Spleen (tissue), 11 donors: ENCODE data around the gene CIDEA. TPM values are rescaled to one million over a fixed set of nuclear protein-coding genes. Genes with fewer than 3 reads are reported as not detected.

ENCODE experiments used
- DNase-seq: peaks from one replicate; pipeline ENCODE4 v3.0.0-alpha.2; 2020
- H3K27ac ChIP-seq, 8 donors: fragments of 200-600 bp; sonication (generic) in 7 of 8; 1 replicate in 4 of 8; 2 replicates in 4 of 8; pipeline versions ENCODE4 v1.5.0 to v1.8.0; 2016 to 2021; ENCODE audit warnings: inconsistent platforms in 4 of 8, mild to moderate bottlenecking in 4 of 8, moderate library complexity in 1 of 8
- H3K27me3 ChIP-seq, 7 donors: fragments of 200-600 bp; sonication (generic) in 6 of 7; replicated peaks in 1 of 7; 1 replicate in 4 of 7; 2 replicates in 3 of 7; pipeline versions ENCODE4 v1.5.0 to v1.8.0; 2016 to 2021; ENCODE audit warnings: inconsistent platforms in 3 of 7, mild to moderate bottlenecking in 1 of 7
- H3K36me3 ChIP-seq, 6 donors: fragments of 200-600 bp; sonication (generic) in 5 of 6; 1 replicate in 4 of 6; 2 replicates in 2 of 6; pipeline versions ENCODE4 v1.5.0 to v1.8.0; 2016 to 2021; ENCODE audit warnings: inconsistent platforms in 2 of 6
- H3K4me1 ChIP-seq, 6 donors: fragments of 200-600 bp; sonication (generic) in 5 of 6; 1 replicate in 3 of 6; 2 replicates in 3 of 6; pipeline versions ENCODE4 v1.5.0 to v1.8.0; 2016 to 2021; ENCODE audit warnings: inconsistent platforms in 3 of 6
- H3K4me3 ChIP-seq, 8 donors: fragments of 200-600 bp; sonication (generic) in 7 of 8; 1 replicate in 4 of 8; 2 replicates in 4 of 8; pipeline versions ENCODE4 v1.5.0 to v1.8.0; 2016 to 2021; ENCODE audit warnings: inconsistent platforms in 4 of 8, mild to moderate bottlenecking in 4 of 8, moderate library complexity in 2 of 8
- H3K9me3 ChIP-seq, 8 donors: fragments of 200-600 bp; sonication (generic) in 7 of 8; 1 replicate in 4 of 8; 2 replicates in 4 of 8; pipeline versions ENCODE4 v1.5.0 to v1.8.0; 2016 to 2021; ENCODE audit warnings: inconsistent platforms in 4 of 8
- CTCF ChIP-seq, 11 experiments: fragments of 200-600 bp in 7 of 11; fragments of 450-650 bp in 4 of 11; sonication (generic) in 4 of 11; IDR thresholded peaks in 8 of 11; conservative IDR thresholded peaks in 3 of 11; 1 replicate in 7 of 11; 2 replicates in 4 of 11; pipeline versions ENCODE4 v1.4.0 to v1.8.0; 2016 to 2021; ENCODE audit warnings: antibody characterized with exemption in 11 of 11, inconsistent platforms in 4 of 11, mild to moderate bottlenecking in 1 of 11
- POLR2A ChIP-seq, 3 donors: fragments of 450-650 bp; IDR thresholded peaks; one replicate each; pipeline ENCODE4 v1.5.1; 2017; ENCODE audit warnings: antibody characterized with exemption in 3 of 3, mild to moderate bottlenecking in 1 of 3
- POLR2AphosphoS5 ChIP-seq, 3 donors: sonication (generic); formaldehyde crosslinking; IDR thresholded peaks; one replicate each; pipeline ENCODE4 v1.5.1; 2017; ENCODE audit warnings: antibody characterized with exemption in 3 of 3
- WGBS, 5 donors: extraction: QIAGEN DNeasy Blood & Tissue Kit in 3 of 5; methylation state at CpG; one replicate each; pipeline versions ENCODE4 v1.1.5 to v1.1.7; 2013 to 2018; 5-methylcytosine and 5-hydroxymethylcytosine counted together
- intact Hi-C: fragments of 100-400 bp; cut with DNase I; formaldehyde crosslinking; loops from one replicate; pipeline ENCODE4 v1.15.0; 2023; ENCODE audit warnings: low total_unique reads
- polyA plus RNA-seq, 3 donors: library from polyadenylated mRNA; stranded (reverse); fragments of 200-250 nt; gene quantifications; one replicate each; pipeline ENCODE4 v1.2.1, GENCODE V29; 2013
- total RNA-seq, 7 donors: library from RNA; depleted of rRNA in 3 of 7; stranded (reverse); fragments of >200 nt in 3 of 7; fragmentation: NEBNext Ultra II Directional in 4 of 7; extraction: Animal tissue kit (Norgen Biotek cat#: 25700) in 4 of 7; gene quantifications; one replicate each; pipeline versions ENCODE4 v1.1.0 to v1.2.1, GENCODE V29; 2016 to 2021
- donor health status: healthy with polysubstance abuse.
- donor health status: DM: no; HTN: no; CAD: no; lungs with moderate emphysema.
- donor health status: DM: no; HTN: no; CAD: no.
- donor health status: Bipolar disorder and iron deficiency.
- donor health status: healthy.
- donor health status: DM: no; HTN: no; CAD: no.
- donor health status: DM: yes; HTN: yes; CAD: no.

Gene CIDEA
- total and polyA plus RNA-seq, 10 donors: not detected

GRCh38 chr18:12258719-12259705 is 4.9 kb downstream of the CIDEA start:
- peak; percentile 53 for DNase-seq
- Histone ChIP-seq H3K36me3 (no peaks in the 10 kb centered on the region), H3K27me3 (peaks cover 0 to 58% (median 11%) of the 10 kb centered on the region in 7 donors), H3K4me1 (peaks cover 2 to 23% (median 18%) of the 10 kb centered on the region in 6 donors), H3K9me3 (no peaks in the 10 kb centered on the region), H3K4me3 (no peak overlapping the region), H3K27ac (no peak overlapping the region)
- 84 to 94% (median 89%) methylated on average over 22 to 29 of the region's 29 CpGs for WGBS, 5 donors
- TF ChIP-seq POLR2A (IDR thresholded peaks at IDR 0.05) (no peak), CTCF (IDR thresholded peaks at IDR 0.05 in 8 of 11, conservative IDR thresholded peaks at IDR 0.05 in 3 of 11) (no peak), POLR2AphosphoS5 (IDR thresholded peaks at IDR 0.05) (no peak)
- intact Hi-C loops: no loop called here

GRCh38 chr18:12262748-12263147 is 8.6 kb downstream of the CIDEA start:
- TF ChIP-seq POLR2AphosphoS5 (IDR thresholded peaks at IDR 0.05): no peak
- no peak for TF ChIP-seq CTCF (IDR thresholded peaks at IDR 0.05 in 8 of 11, conservative IDR thresholded peaks at IDR 0.05 in 3 of 11)
- TF ChIP-seq POLR2A (IDR thresholded peaks at IDR 0.05): no peak
- intact Hi-C loops: no loop called here
- Histone ChIP-seq H3K27me3 (peaks cover 0 to 32% (median 0%) of the 10 kb centered on the region in 7 donors), H3K9me3 (no peaks in the 10 kb centered on the region), H3K27ac (no peak overlapping the region), H3K4me1 (peaks cover 0 to under 1% (median 0%) of the 10 kb centered on the region in 6 donors), H3K4me3 (no peak overlapping the region), H3K36me3 (no peaks in the 10 kb centered on the region)
- DNase-seq: peak; percentile 64
- WGBS, 5 donors: 86 to 94% (median 90%) methylated on average over 8 of the region's 8 CpGs

GRCh38 chr18:12264864-12265263 is 10.7 kb downstream of the CIDEA start:
- peaks cover 0 to 11% (median 0%) of the 10 kb centered on the region in 7 donors for H3K27me3 ChIP-seq
- TF ChIP-seq CTCF (IDR thresholded peaks at IDR 0.05 in 8 of 11, conservative IDR thresholded peaks at IDR 0.05 in 3 of 11): no peak
- TF ChIP-seq POLR2A (IDR thresholded peaks at IDR 0.05): no peak
- no peak for TF ChIP-seq POLR2AphosphoS5 (IDR thresholded peaks at IDR 0.05)
- 84 to 92% (median 89%) methylated on average over 2 of the region's 2 CpGs for WGBS, 5 donors
- no peaks in the 10 kb centered on the region for H3K4me1 ChIP-seq
- H3K9me3 ChIP-seq: no peaks in the 10 kb centered on the region
- no peak for DNase-seq
- H3K36me3 ChIP-seq: no peaks in the 10 kb centered on the region
- no peak overlapping the region for H3K4me3 ChIP-seq
- intact Hi-C loops: no loop called here
- no peak overlapping the region for H3K27ac ChIP-seq
